ENCODE results near the gene CD80. TPM values are rescaled to one million over a fixed set of nuclear protein-coding genes. Genes with fewer than 3 reads are reported as not detected.

CD80 gene
- total and polyA plus RNA-seq, 2 of the 8 experiments (the other 6 are each of a cell fraction or from before 2014, with no cell fraction given): 0.11 TPM; not detected in 1

- Histone ChIP-seq H4K20me1 (replicated peaks in 1 of 2; ENCODE audit: control insufficient read depth in 1 of 2, insufficient read depth in 2 of 2, low read length in 2 of 2) (no peaks in the 10 kb centered on the region), H4K91ac (replicated peaks; ENCODE audit: insufficient read length, low read length) (no peak overlapping the region), H3K79me1 (ENCODE audit: low read depth, low read length) (no peaks in the 10 kb centered on the region), H3K14ac (ENCODE audit: insufficient read length) (no peak overlapping the region), H3K56ac (replicated peaks; ENCODE audit: insufficient read length, low read depth, low read length) (no peak overlapping the region), H2BK20ac (ENCODE audit: low read length) (no peak overlapping the region), H4K5ac (ENCODE audit: insufficient read length, low read depth, low read length) (no peak overlapping the region), H2BK120ac (replicated peaks; ENCODE audit: low read depth, low read length) (no peak overlapping the region), H3K4me1 (replicated peaks in 1 of 4; ENCODE audit: control insufficient read depth in 3 of 4, insufficient read depth in 4 of 4, low read length in 3 of 4) (peaks cover 1 to 9% (median 5%) of the 10 kb centered on the region in 4 experiments; a peak in 4 of 7 replicates), H3K23ac (ENCODE audit: insufficient read length) (no peak overlapping the region), H3K27ac (ENCODE audit: low read depth, low read length) (no peak overlapping the region), H3K23me2 (ENCODE audit: low read depth, low read length) (no peaks in the 10 kb centered on the region), H3K36me3 (ENCODE audit: control insufficient read depth in 2 of 4, insufficient read depth in 4 of 4, low read length in 3 of 4) (no peaks in the 10 kb centered on the region), H3K4ac (replicated peaks; ENCODE audit: insufficient read length, low read depth, low read length) (no peak overlapping the region), H4K8ac (ENCODE audit: extremely low read depth, insufficient read depth, low read length) (no peak overlapping the region), H2AFZ (ENCODE audit: low read length) (no peak overlapping the region), H2BK12ac (ENCODE audit: low read depth, low read length) (no peak overlapping the region), H2AK5ac (ENCODE audit: low read depth, low read length) (no peak overlapping the region), H3K4me2 (ENCODE audit: insufficient read depth in 1 of 2, low read depth in 2 of 2, low read length in 2 of 2) (no peak overlapping the region), H3K18ac (ENCODE audit: extremely low read depth, low read length) (no peak overlapping the region), H3K9ac (replicated peaks in 1 of 4; ENCODE audit: extremely low read depth in 1 of 4, low read depth in 3 of 4, low read length in 3 of 4) (no peak overlapping the region), H3K9me3 (ENCODE audit: insufficient read depth in 2 of 2, low read depth in 1 of 2, low read length in 1 of 2) (no peaks in the 10 kb centered on the region), H3K79me2 (ENCODE audit: control insufficient read depth in 1 of 2, insufficient read depth in 2 of 2, low read length in 2 of 2) (no peaks in the 10 kb centered on the region), H2BK5ac (ENCODE audit: low read depth, low read length) (no peak overlapping the region), H3K4me3 (ENCODE audit: extremely low read depth in 1 of 4, insufficient read depth in 2 of 4, low read depth in 3 of 4, low read length in 4 of 4) (no peak overlapping the region), H2BK15ac (ENCODE audit: low read length) (no peak overlapping the region), H3K27me3 (replicated peaks in 1 of 4; ENCODE audit: control insufficient read depth in 3 of 4, extremely low read depth in 1 of 4, insufficient read depth in 3 of 4, low read length in 3 of 4) (no peaks in the 10 kb centered on the region)
- WGBS, 2 experiments (ENCODE audit: extremely low coverage in 1 of 2, insufficient coverage in 1 of 2, insufficient read length in 1 of 2, insufficient replicate concordance in 2 of 2, low coverage in 1 of 2, low lambda C conversion rate in 2 of 2, missing lambda C conversion rate in 1 of 2): 70% methylated on average over 1 of the region's 1 CpG; no CpG with 5 or more reads in 1 of the 2 experiments
- DNase-seq (ENCODE audit: low read depth in 1 of 2, low spot score in 2 of 2) (no peak), FAIRE-seq (no peak)
- ChIA-PET CTCF (ENCODE audit: partially characterized antibody) (interaction anchor here (1.0 kb wide), 1 partner anchor 151 kb away, joined by 3 read pairs; no protein-coding TSS in a partner anchor), POLR2A (ENCODE audit: partially characterized antibody) (interaction anchor here (2.2 kb wide), 1 partner anchor 13 kb away, joined by 7 read pairs; the partner anchor contains the start of gene ADPRH)
- TF ChIP-seq TEAD4 (IDR thresholded peaks at IDR 0.05; ENCODE audit: low read depth, low read length) (no peak), TBP (IDR thresholded peaks at IDR 0.05; ENCODE audit: low read depth, low read length) (no peak), ASH2L (IDR thresholded peaks at IDR 0.05; ENCODE audit: low read length) (no peak), RXRA (IDR thresholded peaks at IDR 0.05; ENCODE audit: insufficient read depth, low read depth, low read length) (no peak), MAFK (IDR thresholded peaks at IDR 0.05; ENCODE audit: low read depth, low read length) (no peak), CEBPB (IDR thresholded peaks at IDR 0.05; ENCODE audit: low read depth, low read length) (no peak), JUND (IDR thresholded peaks at IDR 0.05; ENCODE audit: low read length) (no peak), POLR2A (IDR thresholded peaks at IDR 0.05; ENCODE audit: control extremely low read depth in 1 of 2, low read depth in 2 of 2, low read length in 2 of 2) (no peak), KDM1A (IDR thresholded peaks at IDR 0.05; ENCODE audit: borderline replicate concordance, low read length) (no peak)
- TF ChIP-seq, protein P1, sequence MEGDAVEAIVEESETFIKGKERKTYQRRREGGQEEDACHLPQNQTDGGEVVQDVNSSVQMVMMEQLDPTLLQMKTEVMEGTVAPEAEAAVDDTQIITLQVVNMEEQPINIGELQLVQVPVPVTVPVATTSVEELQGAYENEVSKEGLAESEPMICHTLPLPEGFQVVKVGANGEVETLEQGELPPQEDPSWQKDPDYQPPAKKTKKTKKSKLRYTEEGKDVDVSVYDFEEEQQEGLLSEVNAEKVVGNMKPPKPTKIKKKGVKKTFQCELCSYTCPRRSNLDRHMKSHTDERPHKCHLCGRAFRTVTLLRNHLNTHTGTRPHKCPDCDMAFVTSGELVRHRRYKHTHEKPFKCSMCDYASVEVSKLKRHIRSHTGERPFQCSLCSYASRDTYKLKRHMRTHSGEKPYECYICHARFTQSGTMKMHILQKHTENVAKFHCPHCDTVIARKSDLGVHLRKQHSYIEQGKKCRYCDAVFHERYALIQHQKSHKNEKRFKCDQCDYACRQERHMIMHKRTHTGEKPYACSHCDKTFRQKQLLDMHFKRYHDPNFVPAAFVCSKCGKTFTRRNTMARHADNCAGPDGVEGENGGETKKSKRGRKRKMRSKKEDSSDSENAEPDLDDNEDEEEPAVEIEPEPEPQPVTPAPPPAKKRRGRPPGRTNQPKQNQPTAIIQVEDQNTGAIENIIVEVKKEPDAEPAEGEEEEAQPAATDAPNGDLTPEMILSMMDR (IDR thresholded peaks at IDR 0.05; ENCODE audit: control extremely low read depth in 1 of 3, insufficient read depth in 1 of 3, low read depth in 1 of 3, low read length in 3 of 3): no peak
These were observed 33.4 kb upstream of the CD80 start for GRCh38 chr3:119592861-119593260.
